ENCODE measurements around the gene USP35.
A peak's percentile ranks its signal among the peaks of the same experiment; 100 is the strongest.

USP35 gene

DNA sequence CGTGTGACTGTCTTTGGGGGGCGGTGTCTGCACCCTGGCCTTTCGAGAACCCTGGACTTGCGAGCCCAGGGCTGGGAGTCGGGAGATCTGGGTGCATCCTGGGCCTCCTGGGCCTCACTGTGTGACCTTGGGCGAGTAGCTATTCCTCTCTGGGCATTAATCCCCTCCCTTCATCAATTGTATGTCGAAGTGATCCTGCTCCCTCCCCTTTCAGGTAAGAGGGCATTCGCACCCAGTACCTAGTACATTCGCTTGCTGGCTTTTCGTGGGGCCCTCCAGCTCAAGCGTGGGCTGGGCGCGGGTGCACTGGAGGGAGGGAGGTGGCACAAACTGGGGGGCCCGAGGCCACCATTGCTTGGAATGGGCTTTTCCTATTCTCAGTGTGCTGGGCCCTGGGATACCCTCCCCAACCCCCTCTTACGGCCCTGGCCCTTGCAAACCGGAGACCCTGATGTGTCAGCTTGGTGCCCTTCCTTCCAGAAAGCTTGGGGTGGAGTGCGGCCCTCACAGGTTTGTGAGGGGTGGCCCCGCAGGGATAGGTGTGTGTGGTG, 530 bp downstream of the USP35 start:
- Histone ChIP-seq H3K9ac (ENCODE audit: low read length) (peak overlapping the region; percentile 82), H3K4me3 (ENCODE audit: insufficient read depth, low read length, poor library complexity, severe bottlenecking) (peak overlapping the region; percentile 95), H4K20me1 (ENCODE audit: low read depth, low read length) (no peaks in the 10 kb centered on the region), H3K9me3 (ENCODE audit: insufficient read depth, low read length) (no peaks in the 10 kb centered on the region), H3K27me3 (ENCODE audit: low read length) (no peaks in the 10 kb centered on the region), H3F3A (ENCODE audit: insufficient read depth) (no peaks in the 10 kb centered on the region), H2AFZ (ENCODE audit: low read depth, low read length, severe bottlenecking) (peak overlapping the region; percentile 98), H3K79me2 (ENCODE audit: insufficient read depth, low read length) (no peaks in the 10 kb centered on the region), H3K27ac (ENCODE audit: low read depth, low read length) (no peak overlapping the region), H3K9me2 (replicated peaks; ENCODE audit: insufficient read depth, low read length) (no peaks in the 10 kb centered on the region), H3K36me3 (ENCODE audit: low read length) (no peaks in the 10 kb centered on the region), H3K4me2 (ENCODE audit: low read depth, low read length, poor library complexity, severe bottlenecking) (peak overlapping the region; percentile 78)
- TF ChIP-seq EZH2phosphoT487 (conservative IDR thresholded peaks at IDR 0.05; ENCODE audit: low read length), result no peak
- TF ChIP-seq, protein P1, sequence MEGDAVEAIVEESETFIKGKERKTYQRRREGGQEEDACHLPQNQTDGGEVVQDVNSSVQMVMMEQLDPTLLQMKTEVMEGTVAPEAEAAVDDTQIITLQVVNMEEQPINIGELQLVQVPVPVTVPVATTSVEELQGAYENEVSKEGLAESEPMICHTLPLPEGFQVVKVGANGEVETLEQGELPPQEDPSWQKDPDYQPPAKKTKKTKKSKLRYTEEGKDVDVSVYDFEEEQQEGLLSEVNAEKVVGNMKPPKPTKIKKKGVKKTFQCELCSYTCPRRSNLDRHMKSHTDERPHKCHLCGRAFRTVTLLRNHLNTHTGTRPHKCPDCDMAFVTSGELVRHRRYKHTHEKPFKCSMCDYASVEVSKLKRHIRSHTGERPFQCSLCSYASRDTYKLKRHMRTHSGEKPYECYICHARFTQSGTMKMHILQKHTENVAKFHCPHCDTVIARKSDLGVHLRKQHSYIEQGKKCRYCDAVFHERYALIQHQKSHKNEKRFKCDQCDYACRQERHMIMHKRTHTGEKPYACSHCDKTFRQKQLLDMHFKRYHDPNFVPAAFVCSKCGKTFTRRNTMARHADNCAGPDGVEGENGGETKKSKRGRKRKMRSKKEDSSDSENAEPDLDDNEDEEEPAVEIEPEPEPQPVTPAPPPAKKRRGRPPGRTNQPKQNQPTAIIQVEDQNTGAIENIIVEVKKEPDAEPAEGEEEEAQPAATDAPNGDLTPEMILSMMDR (IDR thresholded peaks at IDR 0.05; ENCODE audit: insufficient read depth, low read length, poor library complexity, severe bottlenecking), result no peak

DNA sequence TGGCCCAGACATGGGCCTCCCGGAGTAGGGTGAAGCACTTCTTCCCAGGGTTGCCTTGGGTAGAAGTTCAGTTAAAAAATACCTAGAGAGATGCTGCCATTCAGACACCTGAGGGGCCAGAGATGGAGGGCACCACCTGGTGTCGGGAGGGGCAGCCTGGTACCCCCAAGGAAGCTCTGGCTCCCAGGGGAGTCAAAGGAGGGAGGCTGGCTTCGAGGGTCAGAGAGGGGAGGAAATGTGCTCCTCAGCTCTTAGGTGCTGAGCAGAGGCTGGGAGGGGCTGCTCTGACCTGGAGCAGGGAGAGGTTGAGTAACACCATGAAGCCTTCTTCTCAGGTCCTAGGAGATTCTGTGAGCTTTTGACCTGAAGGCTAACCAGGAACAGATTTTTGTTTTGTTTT, 1.1 kb downstream of the USP35 start:
- Histone ChIP-seq H3K36me3 (ENCODE audit: low read length) (no peaks in the 10 kb centered on the region), H3K9ac (ENCODE audit: low read length) (0 out of 2 replicates have a peak overlapping the region, but pooled peaks have one; percentile 82), H4K20me1 (ENCODE audit: low read depth, low read length) (no peaks in the 10 kb centered on the region), H3K27ac (ENCODE audit: low read depth, low read length) (no peak overlapping the region), H3K9me2 (replicated peaks; ENCODE audit: insufficient read depth, low read length) (no peaks in the 10 kb centered on the region), H3F3A (ENCODE audit: insufficient read depth) (no peaks in the 10 kb centered on the region), H3K4me2 (ENCODE audit: low read depth, low read length, poor library complexity, severe bottlenecking) (peak overlapping the region; percentile 78), H3K9me3 (ENCODE audit: insufficient read depth, low read length) (no peaks in the 10 kb centered on the region), H3K27me3 (ENCODE audit: low read length) (no peaks in the 10 kb centered on the region), H2AFZ (ENCODE audit: low read depth, low read length, severe bottlenecking) (no peak overlapping the region), H3K79me2 (ENCODE audit: insufficient read depth, low read length) (no peaks in the 10 kb centered on the region), H3K4me3 (ENCODE audit: insufficient read depth, low read length, poor library complexity, severe bottlenecking) (no peak overlapping the region)
- TF ChIP-seq, protein P1 (IDR thresholded peaks at IDR 0.05; ENCODE audit: insufficient read depth, low read length, poor library complexity, severe bottlenecking), result no peak

DNA sequence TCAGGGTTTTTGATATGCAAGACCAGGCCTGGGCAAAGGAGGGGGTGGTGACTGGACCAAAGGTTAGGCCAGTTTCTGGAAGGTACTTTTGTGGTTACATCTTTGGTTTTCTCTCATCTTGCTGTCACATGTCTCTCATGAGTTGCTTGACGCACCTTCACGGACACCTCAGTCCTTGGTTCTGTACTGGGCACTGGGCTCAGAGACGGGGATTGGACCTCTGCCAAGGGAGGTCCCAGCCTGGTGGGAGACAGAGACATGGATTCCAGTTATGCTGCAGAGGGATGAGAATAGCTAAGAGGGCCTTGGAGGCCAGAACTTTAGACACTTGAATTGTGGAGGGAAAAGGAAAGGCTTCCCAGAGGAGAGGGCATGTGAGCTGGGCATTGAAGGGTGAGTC, 1.7 kb downstream of the USP35 start:
- H3K9me3 ChIP-seq (ENCODE audit: insufficient read depth, low read length), result no peaks in the 10 kb centered on the region
- H3F3A ChIP-seq (ENCODE audit: insufficient read depth), result no peaks in the 10 kb centered on the region
- H3K4me3 ChIP-seq (ENCODE audit: insufficient read depth, low read length, poor library complexity, severe bottlenecking), result no peak overlapping the region
- H3K79me2 ChIP-seq (ENCODE audit: insufficient read depth, low read length), result no peaks in the 10 kb centered on the region
- H3K36me3 ChIP-seq (ENCODE audit: low read length), result no peaks in the 10 kb centered on the region
- no peak overlapping the region for H2AFZ ChIP-seq (ENCODE audit: low read depth, low read length, severe bottlenecking)
- H3K4me2 ChIP-seq (ENCODE audit: low read depth, low read length, poor library complexity, severe bottlenecking), result no peak overlapping the region
- no peak overlapping the region for H3K9ac ChIP-seq (ENCODE audit: low read length)
- no peaks in the 10 kb centered on the region for H3K9me2 ChIP-seq (replicated peaks; ENCODE audit: insufficient read depth, low read length)
- TF ChIP-seq EZH2phosphoT487 (conservative IDR thresholded peaks at IDR 0.05; ENCODE audit: low read length), result no peak
- TF ChIP-seq, protein P1 (IDR thresholded peaks at IDR 0.05; ENCODE audit: insufficient read depth, low read length, poor library complexity, severe bottlenecking), result no peak
- no peaks in the 10 kb centered on the region for H4K20me1 ChIP-seq (ENCODE audit: low read depth, low read length)
- no peak overlapping the region for H3K27ac ChIP-seq (ENCODE audit: low read depth, low read length)
- no peaks in the 10 kb centered on the region for H3K27me3 ChIP-seq (ENCODE audit: low read length)
